ENCODE data around the gene C4orf50.

C4orf50 gene

DNA sequence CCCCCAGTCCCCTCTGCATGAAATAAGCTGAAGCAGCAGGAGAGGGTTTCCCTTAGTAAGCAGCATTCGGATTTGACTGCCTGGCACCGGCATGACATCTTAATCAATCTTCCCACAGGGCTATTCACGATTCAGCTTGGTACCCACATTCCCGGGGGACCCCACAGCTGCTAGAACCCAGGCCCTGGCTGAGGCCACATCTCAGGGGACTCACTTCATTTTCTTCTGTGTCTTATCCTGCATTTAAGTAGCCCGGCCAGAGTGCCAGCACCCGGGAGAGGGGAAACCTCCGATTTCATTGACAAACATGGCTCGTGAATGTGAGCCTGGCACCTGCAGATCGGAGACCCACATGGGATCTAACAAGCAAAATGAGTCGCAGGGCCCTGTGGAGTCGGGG lies 73.1 kb downstream of the C4orf50 start:
- ChIA-PET POLR2A (no interaction called here), CTCF (no interaction called here)
- TF ChIP-seq, protein P1, sequence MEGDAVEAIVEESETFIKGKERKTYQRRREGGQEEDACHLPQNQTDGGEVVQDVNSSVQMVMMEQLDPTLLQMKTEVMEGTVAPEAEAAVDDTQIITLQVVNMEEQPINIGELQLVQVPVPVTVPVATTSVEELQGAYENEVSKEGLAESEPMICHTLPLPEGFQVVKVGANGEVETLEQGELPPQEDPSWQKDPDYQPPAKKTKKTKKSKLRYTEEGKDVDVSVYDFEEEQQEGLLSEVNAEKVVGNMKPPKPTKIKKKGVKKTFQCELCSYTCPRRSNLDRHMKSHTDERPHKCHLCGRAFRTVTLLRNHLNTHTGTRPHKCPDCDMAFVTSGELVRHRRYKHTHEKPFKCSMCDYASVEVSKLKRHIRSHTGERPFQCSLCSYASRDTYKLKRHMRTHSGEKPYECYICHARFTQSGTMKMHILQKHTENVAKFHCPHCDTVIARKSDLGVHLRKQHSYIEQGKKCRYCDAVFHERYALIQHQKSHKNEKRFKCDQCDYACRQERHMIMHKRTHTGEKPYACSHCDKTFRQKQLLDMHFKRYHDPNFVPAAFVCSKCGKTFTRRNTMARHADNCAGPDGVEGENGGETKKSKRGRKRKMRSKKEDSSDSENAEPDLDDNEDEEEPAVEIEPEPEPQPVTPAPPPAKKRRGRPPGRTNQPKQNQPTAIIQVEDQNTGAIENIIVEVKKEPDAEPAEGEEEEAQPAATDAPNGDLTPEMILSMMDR (IDR thresholded peaks at IDR 0.05; ENCODE audit: insufficient read depth, low read length, missing control alignments): no peak
- no peak overlapping the region for H3K4me3 ChIP-seq (ENCODE audit: low read depth, low read length)
- DNase-seq (ENCODE audit: low read depth, low spot score): no peak

DNA sequence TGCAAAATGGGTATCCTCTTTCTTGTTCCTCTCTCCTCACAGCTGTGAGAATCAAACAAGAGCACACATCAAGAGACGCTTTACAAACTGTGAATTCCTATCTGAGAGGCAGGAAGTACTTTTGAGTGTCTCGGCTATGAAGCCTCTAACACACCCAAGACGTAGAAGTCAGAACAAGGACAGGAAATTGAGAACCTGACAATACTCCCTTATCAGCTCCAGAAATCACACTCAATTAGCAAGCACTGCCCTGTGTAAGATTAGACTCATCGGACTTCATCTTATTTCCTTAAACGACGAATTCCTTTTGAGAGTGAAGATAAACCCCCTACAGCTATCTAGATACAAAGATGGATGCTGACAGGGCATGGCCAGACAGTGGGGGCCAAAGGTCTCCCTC lies 74.7 kb downstream of the C4orf50 start:
- no peak overlapping the region for H3K4me3 ChIP-seq (ENCODE audit: low read depth, low read length)
- TF ChIP-seq, protein P1 (IDR thresholded peaks at IDR 0.05; ENCODE audit: insufficient read depth, low read length, missing control alignments): no peak
- ChIA-PET POLR2A (no interaction called here), CTCF (no interaction called here)
- no peak for DNase-seq (ENCODE audit: low read depth, low spot score)

DNA sequence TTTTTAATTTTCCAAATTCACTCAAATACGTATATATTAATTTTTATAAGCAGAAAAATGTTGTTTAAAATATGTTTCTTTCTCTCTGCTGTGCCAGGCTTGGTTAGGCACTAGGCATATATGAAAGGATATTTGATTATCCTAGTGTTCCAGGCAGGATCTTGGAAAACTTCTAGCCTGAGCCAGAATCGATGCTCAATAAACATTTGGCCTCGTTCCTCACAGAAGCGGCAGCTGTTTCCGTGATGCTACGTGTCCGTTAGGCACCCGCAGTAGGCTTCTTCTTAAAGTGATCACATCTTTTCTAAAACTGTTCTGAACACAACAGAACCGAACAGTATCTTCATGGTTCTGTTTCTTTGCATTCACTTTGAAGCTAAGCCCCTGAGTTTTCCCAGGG lies 75.3 kb downstream of the C4orf50 start:
- ChIA-PET POLR2A (no interaction called here), CTCF (no interaction called here)
- DNase-seq (ENCODE audit: low read depth, low spot score): no peak
- H3K4me3 ChIP-seq (ENCODE audit: low read depth, low read length): no peak overlapping the region
- TF ChIP-seq, protein P1 (IDR thresholded peaks at IDR 0.05; ENCODE audit: insufficient read depth, low read length, missing control alignments): no peak

DNA sequence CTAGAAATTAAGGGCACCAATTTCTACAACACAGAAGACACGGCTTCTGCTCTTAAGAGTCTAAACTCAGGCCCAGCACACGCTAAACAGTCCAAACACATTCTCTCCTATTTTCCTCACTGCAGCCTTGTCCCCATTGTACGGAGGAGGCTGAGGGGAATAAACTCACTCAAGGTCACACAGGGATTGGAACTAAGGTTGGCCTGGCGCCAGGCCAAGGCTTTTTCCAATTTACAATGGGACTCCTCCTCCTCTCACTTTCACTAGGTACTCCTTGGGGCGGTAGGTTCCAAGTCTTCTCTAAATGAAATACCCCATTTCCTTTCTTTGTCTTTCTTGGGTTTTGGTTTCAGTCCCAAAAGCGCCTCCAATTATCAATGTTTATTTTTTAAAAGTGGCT lies 76.6 kb downstream of the C4orf50 start:
- ChIA-PET CTCF (interaction anchor here (1.2 kb wide), 1 partner anchor 56 kb away, joined by 4 read pairs; no protein-coding TSS in a partner anchor), POLR2A (no interaction called here)
- TF ChIP-seq, protein P1 (IDR thresholded peaks at IDR 0.05; ENCODE audit: insufficient read depth, low read length, missing control alignments): no peak
- DNase-seq (ENCODE audit: low read depth, low spot score): no peak
- H3K4me3 ChIP-seq (ENCODE audit: low read depth, low read length): no peak overlapping the region

DNA sequence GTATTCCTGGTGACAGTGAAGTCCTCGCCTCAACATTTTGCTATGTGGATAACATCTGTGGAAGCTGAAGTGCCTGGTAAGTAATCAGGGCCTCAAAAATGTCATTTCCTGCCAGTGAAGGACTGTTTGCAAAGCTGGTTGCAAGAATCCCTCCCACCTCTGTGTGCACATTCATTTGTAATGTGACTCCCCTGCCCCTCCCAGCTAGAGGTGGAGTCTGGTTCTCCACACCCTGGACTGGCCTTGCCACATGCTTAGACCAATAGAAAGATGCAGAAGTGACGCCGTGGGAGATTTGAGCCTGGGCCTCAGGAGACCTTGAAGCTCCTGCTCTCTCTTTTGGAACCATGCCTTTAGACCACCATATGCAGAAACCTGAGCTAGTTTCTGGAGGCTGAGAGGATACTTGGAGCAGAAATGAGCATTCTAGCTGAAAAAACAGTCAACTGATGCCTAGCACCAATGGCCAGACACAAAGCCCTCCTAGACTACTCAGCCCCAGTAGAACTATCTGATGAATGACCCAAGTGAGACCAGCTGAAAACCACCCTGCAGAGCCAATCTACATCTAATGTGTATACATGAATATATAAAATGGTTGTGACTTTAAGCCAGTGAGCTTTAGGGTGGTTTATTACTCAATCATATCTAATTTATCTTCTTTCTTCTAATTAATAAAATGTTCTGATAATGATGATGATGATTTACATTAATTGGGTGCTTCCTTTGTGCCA lies 77.6 kb downstream of the C4orf50 start:
- DNase-seq (ENCODE audit: low read depth, low spot score): no peak
- no peak overlapping the region for H3K4me3 ChIP-seq (ENCODE audit: low read depth, low read length)
- POLR2A ChIA-PET: no interaction called here
- TF ChIP-seq, protein P1 (IDR thresholded peaks at IDR 0.05; ENCODE audit: insufficient read depth, low read length, missing control alignments): no peak
- CTCF ChIA-PET: interaction anchor here (1.2 kb wide), 1 partner anchor 57 kb away, joined by 4 read pairs; no protein-coding TSS in a partner anchor

DNA sequence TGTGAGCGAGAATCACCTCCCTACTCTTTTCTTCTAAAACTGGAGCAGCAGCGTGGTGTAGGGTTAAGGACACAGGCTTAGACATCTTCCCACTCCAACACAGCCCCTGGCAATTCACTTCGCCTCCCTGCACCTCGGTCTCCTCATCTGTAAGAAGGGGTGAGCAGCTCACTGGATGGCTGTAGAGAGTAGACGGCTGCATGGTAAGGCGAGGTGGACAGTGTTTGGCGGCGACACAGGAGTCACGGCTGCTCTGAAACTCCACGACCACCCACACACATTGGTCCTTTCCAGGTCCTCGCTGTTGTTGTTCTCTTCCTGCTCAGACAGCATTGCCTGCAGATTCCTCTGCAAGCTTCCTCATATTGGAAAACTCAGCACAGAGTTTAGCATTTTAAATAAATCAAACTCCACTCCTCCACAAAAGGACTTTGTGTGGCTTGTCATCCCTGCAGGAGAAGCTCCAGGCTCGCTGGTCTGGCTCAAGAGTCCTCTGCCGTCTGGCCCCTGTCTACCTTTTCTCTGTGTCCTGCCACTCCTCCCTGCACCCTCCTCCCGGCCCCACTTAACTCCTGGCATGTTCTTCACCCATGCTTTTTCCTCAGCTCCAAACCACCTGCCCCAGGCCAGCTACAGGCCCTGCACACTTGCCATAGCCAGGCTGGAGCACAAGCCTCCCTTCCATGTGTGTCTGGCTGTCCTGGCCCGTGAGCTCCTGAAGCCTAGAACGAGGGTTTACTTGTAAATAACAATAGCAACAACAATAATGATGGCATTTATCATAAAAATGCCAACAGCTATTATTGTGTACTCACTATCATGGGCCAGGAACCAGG lies 84.0 kb downstream of the C4orf50 start:
- ChIA-PET CTCF (no interaction called here), POLR2A (no interaction called here)
- no peak overlapping the region for H3K4me3 ChIP-seq (ENCODE audit: low read depth, low read length)
- TF ChIP-seq, protein P1 (IDR thresholded peaks at IDR 0.05; ENCODE audit: insufficient read depth, low read length, missing control alignments): no peak
- DNase-seq (ENCODE audit: low read depth, low spot score): no peak

All from AG04449 (cell line).